TTC549 (cell line): ENCODE measurements around the gene NPAS3.

Experiments used
- FAIRE-seq: peaks from 2 replicates; lab custom pipeline; 2012; peaks lifted over from hg19 to GRCh38; lab: Jason Lieb, UNC

The NPAS3 gene

DNA sequence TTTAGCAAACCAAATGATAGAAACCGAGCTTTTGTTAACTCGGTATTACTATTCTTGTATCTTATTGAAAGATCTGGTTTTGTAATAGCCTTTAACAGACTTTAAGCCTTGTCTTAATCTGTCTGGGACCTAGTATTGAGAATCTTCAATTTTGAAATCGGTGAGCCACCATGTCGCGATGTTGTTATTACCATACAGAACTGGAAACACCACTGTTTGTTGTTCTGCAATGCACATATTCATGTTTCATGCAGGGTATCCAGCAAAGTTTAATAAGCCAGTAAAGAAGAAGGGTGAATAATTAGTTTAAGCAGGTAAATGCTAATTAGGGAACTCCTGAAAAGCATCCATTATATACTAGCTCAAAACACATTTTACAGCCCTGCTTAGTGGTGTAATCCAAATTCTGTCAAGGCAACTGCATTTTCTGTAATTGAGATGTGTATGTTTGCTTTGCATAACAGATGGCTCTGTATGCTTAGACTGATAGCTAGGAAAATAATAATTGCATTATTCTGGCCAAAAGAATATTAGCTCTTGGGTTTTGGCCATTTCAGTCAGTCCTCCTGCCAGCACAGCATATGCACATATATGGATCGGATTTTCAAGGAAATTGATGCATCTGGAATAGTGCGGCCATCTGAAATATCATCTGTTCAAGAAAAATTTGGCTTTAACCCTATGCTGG, 623.0 kb downstream of the NPAS3 start:
- FAIRE-seq = no peak

DNA sequence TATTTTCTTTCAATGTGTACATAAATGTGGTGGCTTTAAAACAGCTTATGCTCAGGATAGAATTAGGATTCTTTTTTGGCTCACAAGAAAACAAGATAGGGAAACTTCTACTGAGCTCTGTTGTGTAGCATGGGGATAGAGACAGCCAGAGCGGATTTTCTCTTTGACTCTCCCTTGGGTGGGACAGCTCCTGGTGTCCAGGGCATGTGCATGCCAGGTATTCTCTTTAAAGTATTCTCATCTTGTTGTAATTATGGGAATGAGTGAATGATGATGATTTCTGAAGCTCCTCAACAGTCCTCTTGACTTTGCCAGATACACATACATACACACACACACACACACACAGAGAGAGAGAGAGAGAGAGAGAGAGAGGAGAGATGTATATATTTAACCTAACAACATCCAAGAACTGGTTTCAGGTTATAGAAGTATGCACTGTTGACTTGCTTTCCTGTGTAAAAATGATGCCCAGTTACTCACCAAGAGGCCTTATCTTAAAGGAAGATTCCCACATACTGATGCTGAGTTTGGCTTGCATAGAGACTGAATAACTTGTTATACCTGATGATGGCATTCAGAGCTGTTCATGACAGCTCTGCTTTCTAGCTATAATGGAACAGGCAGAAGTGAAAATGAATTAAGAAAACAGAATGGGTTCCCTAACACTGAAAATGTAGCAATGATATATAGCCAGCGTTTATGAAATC, 624.7 kb downstream of the NPAS3 start:
- no peak for FAIRE-seq

- FAIRE-seq = no peak
These were observed 625.2 kb downstream of the NPAS3 start for GRCh38 chr14:33563901-33564197.

DNA sequence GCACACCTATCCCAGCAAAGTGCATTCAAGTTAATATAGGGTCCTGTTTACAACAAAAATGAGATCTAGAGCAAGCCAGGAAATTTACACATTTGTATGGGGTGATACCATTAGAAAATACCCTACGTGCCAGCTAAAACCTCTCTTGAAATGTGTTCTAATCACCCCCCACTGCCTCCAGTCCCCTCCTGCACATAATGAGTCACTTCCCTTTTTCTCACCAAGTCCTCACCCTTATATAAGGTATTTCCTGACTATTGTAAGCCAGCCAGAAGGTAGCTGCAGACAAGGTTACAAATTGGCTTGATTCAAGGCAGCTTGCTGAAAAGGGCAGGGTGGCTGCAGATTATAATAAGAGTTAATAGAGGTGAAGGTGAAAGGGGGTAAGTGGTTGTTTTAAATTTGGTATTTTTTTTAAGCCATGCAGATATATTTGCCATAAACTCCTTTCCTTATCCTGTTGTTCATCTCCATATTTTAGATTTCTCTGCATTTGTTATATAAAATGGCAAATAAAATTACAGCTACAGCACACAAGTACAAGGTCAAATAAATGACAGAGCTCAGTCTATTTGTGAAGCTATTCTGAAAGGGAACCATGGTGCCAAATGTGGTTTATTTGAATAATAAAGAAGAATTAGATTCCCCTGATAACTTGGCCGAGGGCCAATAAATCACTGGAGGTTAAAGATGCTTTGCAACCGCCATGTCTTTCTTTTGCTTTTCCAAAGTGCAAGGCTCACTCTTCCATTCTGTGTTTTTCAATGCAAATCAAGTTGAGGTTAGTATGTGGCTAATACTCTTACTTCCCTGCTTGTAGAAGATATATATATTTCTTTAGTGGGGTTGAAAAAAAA, 626.3 kb downstream of the NPAS3 start:
- FAIRE-seq = no peak

DNA sequence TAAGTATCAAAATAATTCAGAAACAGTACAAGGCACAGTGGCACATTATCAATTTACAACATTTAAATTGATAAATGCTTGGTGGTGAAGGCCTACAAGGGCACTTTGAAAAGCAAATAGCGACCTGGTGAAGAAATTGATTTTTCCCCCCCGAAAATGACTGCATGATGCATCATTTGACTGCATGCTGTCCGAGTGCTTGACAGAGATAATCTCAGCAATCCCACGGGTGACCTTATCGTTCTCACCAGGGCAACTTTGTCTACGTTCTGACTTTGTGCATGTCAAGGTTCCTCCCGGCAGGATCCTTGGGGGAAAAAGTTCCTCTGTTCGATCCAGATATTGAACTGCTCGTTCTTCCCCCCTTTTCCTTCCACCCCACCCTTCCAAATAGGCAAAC, 627.4 kb downstream of the NPAS3 start:
- no peak for FAIRE-seq

GRCh38 chr14:33567023-33567728, 628.5 kb downstream of the NPAS3 start:
- FAIRE-seq = no peak

- FAIRE-seq = no peak
These were observed 629.1 kb downstream of the NPAS3 start for GRCh38 chr14:33567731-33568130.

DNA sequence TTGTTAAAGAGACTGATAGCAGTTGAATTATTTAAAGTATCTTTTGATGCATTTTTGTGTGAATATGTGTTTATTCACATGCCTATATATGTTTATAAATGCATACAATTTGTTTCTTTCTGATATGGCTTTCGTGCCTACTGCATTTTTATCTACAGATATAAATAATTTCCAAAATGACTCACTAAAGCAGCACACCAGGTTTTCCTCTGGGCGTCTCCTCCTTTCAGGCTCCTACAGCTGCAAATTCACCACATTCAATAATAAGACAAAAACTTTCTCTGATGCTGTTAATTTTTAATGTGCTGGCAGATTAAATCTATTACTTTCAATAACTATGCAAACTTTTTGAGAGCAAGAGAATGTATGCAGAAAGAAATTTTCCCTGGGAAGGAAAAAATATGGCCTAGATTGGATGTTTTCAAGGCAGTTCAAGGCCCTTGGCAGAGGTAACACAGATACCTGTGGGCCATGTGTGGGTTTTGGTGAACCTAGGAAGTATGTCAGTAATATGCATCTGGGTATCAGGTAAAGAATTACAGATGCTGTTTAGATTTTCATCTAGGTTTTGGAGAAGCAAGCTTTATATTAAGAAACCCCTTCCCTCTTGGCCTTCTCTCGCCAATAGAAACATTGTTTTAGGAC, 630.4 kb downstream of the NPAS3 start:
- no peak for FAIRE-seq

DNA sequence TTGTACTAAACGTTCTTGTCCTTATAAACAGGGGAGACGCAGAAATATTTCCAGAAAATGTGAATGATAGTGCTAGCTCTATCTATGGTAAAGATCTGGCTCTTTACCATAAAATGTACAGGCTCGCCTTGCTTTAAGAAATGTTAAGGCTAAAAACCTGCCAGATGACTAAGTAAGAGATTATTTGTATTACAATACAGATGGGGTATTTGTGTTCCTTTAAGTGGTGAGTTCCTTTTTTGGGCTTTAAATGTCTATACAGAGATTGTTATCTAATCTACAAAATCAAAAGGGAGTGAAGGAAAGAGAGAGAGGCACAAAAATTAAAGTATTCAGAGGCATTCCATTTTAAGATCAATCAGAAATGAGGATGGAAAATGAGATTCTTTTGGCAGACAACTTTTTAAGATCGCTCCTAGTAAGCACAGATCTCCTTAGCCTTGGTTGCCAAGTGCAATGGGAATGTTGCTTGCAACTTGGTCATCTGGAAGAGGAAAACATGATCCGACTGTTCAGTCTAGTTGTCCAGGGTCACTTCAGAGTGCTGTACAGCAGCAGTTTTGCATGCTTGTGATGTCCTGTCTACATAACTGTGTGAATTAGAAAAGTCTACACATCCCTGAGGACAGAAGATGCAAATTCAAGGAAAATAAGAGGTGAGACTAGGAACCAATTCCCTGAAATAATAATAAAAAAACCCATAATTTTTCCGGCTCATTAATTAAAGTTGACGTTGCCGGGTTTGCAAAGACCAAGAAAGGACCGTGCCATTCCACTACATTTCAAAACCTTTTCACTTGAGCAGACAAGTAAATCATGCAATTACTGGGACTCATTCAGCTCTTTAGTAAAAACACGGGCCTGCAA, 631.4 kb downstream of the NPAS3 start:
- FAIRE-seq = no peak

GRCh38 chr14:33570694-33571310, 632.1 kb downstream of the NPAS3 start:
- no peak for FAIRE-seq

DNA sequence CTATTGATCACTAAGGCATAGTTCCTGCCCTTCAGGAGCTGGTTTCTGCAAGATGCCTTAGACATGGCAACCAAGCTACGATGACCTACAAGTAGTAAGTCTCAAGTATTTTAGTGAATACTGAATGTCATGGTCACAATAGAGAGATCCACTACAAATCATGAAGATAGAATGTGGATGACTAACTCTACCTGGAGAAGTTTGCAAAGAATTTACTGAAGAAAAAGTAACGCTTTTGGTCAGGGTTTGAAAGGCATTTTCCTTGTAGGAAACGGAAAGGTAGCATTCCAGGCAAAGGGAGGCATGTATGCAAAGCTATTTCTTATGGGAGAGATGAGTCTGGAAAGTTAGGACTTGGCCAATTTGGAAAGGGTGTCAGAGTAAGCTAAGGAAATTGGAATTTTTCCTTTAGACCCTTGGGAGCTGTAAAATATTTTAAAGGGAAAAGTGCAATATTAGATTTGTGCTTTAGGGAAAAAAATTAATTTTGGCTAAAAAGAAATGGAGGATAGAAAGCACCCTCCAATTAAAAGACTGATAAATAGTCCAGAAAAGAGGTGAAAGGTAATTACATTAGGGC, 634.7 kb downstream of the NPAS3 start:
- FAIRE-seq = no peak

GRCh38 chr14:33576014-33576413, 637.3 kb downstream of the NPAS3 start:
- FAIRE-seq = no peak

GRCh38 chr14:33578461-33579216, 640.0 kb downstream of the NPAS3 start:
- FAIRE-seq = no peak

DNA sequence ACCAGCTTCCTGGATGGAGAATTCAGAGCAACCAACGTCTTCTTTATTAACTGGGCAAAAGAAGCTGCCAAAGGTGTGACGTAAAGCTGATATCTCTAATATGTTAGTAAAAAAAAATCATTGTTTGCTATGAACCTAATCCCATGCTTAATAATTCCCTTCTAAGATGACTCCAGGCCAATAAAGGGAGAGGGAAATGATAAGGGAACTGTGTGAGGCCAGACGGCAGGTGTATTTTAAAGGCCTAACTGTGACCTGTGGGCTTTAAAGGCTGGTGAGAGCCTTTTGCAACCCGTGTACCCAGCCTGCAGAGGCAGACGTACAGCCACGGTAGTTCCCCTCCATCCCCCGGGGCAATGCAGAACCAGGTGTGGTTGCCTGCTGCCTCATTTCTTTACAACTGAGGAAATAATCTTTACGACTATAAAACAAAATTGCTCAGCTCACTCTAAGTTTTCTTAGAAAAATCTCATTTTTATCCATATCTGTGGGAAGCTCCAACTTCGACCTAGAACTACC, 641.6 kb downstream of the NPAS3 start:
- no peak for FAIRE-seq

GRCh38 chr14:33580841-33581240, 642.2 kb downstream of the NPAS3 start:
- FAIRE-seq = no peak

DNA sequence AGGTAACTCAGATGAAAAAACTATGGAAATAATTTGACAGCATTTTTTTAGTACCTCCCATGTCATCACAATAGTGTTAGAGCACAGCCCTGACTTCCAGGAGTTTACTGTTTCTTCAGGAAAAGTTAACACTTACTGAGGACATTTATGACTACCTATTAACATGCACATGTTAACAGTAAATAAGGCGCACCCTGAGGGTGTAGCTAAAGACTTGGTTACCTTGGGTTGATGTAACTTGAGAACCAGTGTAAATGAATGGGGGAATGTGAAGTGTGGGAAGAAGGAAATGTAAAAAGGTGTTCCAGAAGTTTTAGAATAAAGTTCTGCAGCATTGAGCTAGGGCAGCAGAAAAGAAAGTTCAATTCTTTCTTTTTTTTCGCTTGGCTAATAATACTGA, 646.0 kb downstream of the NPAS3 start:
- FAIRE-seq = no peak

- FAIRE-seq = no peak
These were observed 648.1 kb downstream of the NPAS3 start for GRCh38 chr14:33586806-33587205.

DNA sequence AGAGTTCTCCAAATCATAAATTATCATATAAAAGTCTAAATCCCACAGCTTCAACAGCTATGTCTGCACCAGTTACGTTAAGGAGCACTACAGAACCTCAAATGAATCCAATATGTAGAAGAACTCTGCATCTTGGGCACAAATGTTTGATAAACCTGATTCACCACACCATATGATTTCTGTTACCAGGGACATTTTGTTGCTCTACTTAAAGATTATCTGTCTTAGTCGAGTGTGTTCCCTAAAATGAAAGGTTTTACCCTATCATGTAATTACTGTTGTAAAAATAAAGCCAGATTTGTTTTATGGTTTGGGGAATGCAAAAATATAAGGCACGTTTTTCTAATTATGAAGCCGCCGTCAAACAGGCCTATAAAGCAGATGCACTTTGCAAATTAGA, 649.1 kb downstream of the NPAS3 start:
- FAIRE-seq = no peak

- no peak for FAIRE-seq
These were observed 650.1 kb downstream of the NPAS3 start for GRCh38 chr14:33588771-33589170.
